Effector memory CD4-positive, alpha-beta T cell (primary cell): Measurements from ENCODE around the gene STIMATE.

Experiments
- DNase-seq, 3 donors: peaks; one replicate each; pipeline ENCODE4 v3.0.0-alpha.2; 2020
- H3K27ac ChIP-seq: 2 replicates; pipeline ENCODE4 v1.7.0; 2013; ENCODE audit warnings: mild to moderate bottlenecking, low read length, moderate library complexity; ENCODE audit not compliant: insufficient read depth, poor library complexity, severe bottlenecking
- H3K27me3 ChIP-seq: replicated peaks from 2 replicates; pipeline ENCODE4 v1.7.0; 2013; ENCODE audit warnings: mild to moderate bottlenecking, low read length; ENCODE audit not compliant: insufficient read depth, control insufficient read depth, poor library complexity, severe bottlenecking
- H3K36me3 ChIP-seq: 2 replicates; pipeline ENCODE4 v1.7.0; 2013; ENCODE audit warnings: mild to moderate bottlenecking, low read length, moderate library complexity; ENCODE audit not compliant: control insufficient read depth, insufficient read depth
- H3K4me1 ChIP-seq: 2 replicates; pipeline ENCODE4 v1.7.0; 2013; ENCODE audit warnings: low read length, mild to moderate bottlenecking; ENCODE audit not compliant: control insufficient read depth, insufficient read depth, poor library complexity, severe bottlenecking
- H3K4me3 ChIP-seq: 2 replicates; pipeline ENCODE4 v1.7.0; 2013; ENCODE audit warnings: low read length, low read depth, mild to moderate bottlenecking; ENCODE audit not compliant: insufficient read depth, poor library complexity, severe bottlenecking
- H3K9me3 ChIP-seq: 2 replicates; pipeline ENCODE4 v1.7.0; 2013; ENCODE audit warnings: mild to moderate bottlenecking, low read length, moderate library complexity; ENCODE audit not compliant: control insufficient read depth
- total RNA-seq, 3 donors: gene quantifications; one replicate each; lab custom pipeline; 2026; lab: John Stamatoyannopoulos, UW

STIMATE gene
- 3.0 to 3.8 (median 3.7) reads per million in 3 donors for total RNA-seq

DNA sequence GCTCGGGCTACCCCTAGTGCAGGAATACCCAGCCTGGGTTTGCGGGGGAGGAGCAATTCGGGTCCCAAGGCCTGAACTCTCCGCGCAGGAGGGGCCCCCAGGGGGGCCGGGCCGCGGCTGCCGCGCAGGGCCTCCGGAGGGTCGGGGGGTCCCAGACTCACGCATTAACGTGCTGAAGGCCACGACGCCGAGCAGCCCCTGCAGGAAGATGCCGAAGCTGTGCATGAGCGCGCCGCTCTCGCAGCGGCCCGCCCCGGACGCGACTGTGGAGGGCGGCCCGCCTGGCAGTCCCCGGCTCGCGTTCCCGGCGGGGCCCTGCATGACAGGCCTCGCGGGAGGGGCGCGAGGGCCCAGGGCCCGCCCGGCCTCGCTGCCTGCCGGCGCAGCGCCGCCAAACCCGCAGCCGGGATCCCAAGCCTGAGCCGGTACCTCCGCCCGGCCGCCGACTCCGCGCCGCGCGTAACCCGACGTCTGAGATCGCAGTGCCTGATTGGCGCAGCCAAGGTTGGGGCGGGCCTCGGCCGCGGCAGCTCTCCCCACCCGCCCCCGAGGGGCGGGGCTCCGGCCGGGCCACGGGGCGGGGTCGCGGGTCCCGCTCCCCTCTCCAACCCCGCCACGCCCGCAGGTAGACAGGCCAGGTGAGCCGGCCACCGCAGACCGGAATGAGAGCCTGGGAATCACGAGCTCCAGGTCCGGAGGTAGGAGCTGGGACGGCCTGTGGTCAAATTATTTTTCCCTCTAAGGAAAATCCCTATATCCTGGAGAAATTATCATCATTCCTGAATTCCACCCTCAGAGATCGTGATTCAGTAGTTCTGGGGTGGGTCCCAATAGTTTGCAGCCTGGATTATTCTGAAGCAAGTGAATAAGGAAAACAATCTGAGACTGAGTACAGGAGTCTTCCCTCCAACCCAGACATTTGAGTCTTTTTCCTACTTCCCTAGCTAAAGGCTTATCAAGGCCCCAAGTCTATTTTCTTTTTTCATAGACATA lies at the start of gene STIMATE:
Gene STIMATE, minus strand, starts transcription at position 419 of the 993 bp plus-strand sequence. Its CDS starts 98 bp downstream, at position 321.
- no peaks in the 10 kb centered on the region for H3K36me3 ChIP-seq
- peak within 1 kb of the TSS; percentile 71 for H3K27ac ChIP-seq
- peak within 1 kb of the TSS; percentile 89 for H3K4me3 ChIP-seq
- H3K9me3 ChIP-seq, result no peaks in the 10 kb centered on the region
- H3K4me1 ChIP-seq, result peaks cover 29% of the 10 kb centered on the region
- no peaks in the 10 kb centered on the region for H3K27me3 ChIP-seq
- DNase-seq, result peak; percentile 78 to 83 (median 83)

DNA sequence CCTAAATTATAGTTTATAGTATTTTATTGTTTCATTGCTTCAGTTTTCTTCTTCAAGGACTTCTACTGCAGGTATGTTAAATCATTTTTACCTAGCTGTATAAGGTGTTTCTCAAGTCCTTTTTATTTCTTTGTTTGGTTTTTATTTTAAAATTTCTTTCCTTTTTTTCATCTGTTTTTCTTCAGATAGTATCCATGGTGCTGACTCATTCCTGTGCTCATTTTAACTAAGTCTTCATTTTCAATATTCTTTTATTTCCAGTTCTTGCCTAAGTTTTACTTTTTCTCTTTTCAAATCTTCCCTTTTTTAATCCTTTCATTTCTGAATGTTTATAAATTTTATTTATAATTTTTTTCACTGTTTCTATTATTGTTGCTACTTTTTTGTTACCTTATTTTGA lies 42.3 kb upstream of the STIMATE start:
- no peak for DNase-seq
- Histone ChIP-seq H3K27ac (no peak overlapping the region), H3K27me3 (no peaks in the 10 kb centered on the region)

DNA sequence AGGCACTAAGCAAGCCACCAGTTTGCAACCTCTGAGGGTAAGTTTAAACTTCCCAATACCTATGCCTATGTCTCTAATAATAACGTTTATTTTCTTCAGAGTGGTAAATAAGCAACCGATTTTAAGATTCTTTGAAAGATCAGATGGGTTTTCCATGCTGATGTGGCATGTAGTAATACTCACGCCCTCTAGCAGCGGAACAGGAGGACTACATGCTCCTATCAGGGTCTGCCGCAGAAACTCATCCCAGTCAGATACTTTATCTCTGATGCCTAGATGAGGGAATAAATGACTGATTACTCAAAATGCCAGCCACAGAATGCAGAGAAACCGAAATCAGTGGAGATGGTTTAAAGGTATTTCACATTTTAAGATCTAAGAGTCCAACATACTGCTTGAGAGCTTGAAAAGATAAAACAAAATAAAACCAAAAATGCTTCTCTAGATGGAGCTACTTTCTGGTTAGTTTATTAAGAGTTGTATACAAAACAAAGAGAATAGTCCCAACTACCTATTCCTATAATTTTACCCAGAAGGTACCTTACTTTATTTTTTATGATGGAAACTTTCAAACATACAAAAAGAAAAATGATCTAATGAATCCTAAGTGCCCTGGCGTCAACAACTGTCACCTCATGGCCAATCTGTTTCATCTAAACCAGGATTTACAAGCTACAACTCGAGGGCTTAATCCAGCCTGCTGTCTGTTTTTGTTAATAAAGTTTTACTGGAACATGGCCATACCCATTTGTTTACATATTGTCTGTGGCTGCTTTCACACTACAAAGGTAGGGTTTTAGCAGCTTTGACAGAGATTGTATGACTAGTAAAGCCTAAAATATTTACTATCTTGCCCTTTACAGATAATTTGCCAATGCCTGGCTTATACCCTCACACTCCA lies 37.5 kb upstream of the STIMATE start:
- Histone ChIP-seq H3K27ac (no peak overlapping the region), H3K4me1 (no peaks in the 10 kb centered on the region), H3K27me3 (no peaks in the 10 kb centered on the region), H3K4me3 (no peak overlapping the region), H3K9me3 (no peaks in the 10 kb centered on the region), H3K36me3 (peaks cover 10% of the 10 kb centered on the region)
- peak; percentile 7 to 17 (median 9) for DNase-seq

More for the DNA sequence above, 42.3 kb upstream of the STIMATE start:
- Histone ChIP-seq H3K4me1 (no peaks in the 10 kb centered on the region), H3K36me3 (peaks cover 17% of the 10 kb centered on the region), H3K9me3 (no peaks in the 10 kb centered on the region), H3K4me3 (no peak overlapping the region)

DNA sequence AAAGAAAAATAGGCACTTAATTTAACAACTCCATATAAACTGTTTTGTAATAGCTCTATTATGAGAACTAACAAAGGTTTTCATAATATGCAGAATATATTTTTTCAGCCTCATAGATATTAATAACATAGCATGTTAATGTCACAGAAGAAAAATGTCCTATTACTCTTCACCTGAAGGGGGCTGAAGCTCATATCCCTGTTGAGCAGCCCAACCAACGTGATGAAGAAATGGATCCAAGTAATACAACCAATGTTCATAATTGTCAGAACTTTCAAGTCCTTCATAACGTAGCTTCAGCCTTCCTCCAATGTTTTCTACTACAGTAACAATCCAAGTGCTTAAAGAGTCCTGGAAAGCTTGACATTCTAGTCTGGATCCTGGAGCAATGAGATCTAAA lies 34.5 kb upstream of the STIMATE start:
- DNase-seq, result no peak
- Histone ChIP-seq H3K9me3 (no peaks in the 10 kb centered on the region), H3K36me3 (peaks cover 22% of the 10 kb centered on the region)

DNA sequence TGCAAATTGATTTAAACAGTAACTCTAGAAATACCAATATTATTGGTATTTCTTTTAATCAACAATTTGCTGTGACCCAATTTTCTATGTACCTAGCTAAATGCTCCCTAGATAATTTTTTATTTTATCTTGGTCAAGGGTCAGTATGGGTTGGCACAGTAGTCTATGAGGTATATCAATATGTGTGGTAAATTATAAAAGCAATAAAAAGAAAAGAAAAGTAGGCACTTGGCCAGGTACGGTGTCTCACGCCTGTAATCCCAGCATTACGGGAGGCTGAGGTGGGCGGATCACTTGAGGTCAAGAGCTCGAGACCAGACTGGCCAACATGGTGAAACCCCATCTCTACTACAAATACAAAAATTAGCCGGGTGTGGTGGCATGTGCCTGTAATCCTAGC lies 34.0 kb upstream of the STIMATE start:
- H3K9me3 ChIP-seq, result no peaks in the 10 kb centered on the region
- no peak for DNase-seq
- no peak overlapping the region for H3K4me3 ChIP-seq
- peaks cover 22% of the 10 kb centered on the region for H3K36me3 ChIP-seq
- H3K4me1 ChIP-seq, result no peaks in the 10 kb centered on the region
- no peak overlapping the region for H3K27ac ChIP-seq
- H3K27me3 ChIP-seq, result no peaks in the 10 kb centered on the region

More for the DNA sequence above, 34.5 kb upstream of the STIMATE start:
- no peaks in the 10 kb centered on the region for H3K27me3 ChIP-seq
- no peaks in the 10 kb centered on the region for H3K4me1 ChIP-seq
- H3K4me3 ChIP-seq, result no peak overlapping the region
- H3K27ac ChIP-seq, result no peak overlapping the region

DNA sequence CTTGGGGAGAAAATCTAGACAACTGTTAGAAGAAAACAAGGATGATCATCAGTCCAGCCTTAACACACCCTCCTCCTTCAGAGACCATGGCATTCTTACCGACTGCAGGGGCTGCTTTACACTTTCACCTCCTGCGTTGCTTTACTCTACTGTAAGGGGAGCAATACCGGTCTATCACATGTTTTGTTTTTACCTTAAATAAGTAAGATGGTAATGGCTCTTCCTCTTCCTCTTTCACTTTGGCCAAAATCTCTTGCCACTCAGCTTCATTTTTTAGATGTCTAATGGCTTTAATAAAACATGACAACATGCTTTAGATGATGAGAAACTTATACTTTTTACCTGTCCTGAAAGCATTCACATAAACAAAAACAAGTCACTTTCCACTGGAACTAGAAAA lies 33.4 kb upstream of the STIMATE start:
- Histone ChIP-seq H3K4me1 (no peaks in the 10 kb centered on the region), H3K27ac (no peak overlapping the region), H3K9me3 (no peaks in the 10 kb centered on the region), H3K4me3 (no peak overlapping the region), H3K36me3 (peaks cover 22% of the 10 kb centered on the region), H3K27me3 (no peaks in the 10 kb centered on the region)
- no peak for DNase-seq

DNA sequence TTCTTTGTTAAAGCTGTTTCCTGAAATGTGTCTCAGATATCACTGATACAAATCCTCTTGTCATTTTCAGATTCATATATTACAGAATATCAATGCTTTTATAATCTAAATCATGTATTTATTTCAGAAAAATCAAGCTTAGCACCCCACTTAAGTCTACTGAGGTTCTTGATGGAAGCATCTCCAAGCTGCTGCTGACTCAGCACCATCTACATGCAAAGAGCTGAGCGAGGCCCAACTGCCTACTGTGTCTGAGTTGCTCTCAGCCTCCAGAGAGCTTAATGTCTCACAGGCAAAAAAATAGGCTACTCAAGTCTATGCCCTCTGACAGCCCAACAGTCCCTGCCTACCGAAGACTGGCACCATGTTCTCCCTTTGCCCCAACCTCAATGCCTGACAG lies 29.2 kb upstream of the STIMATE start:
- DNase-seq, result no peak
- H3K27me3 ChIP-seq, result no peaks in the 10 kb centered on the region
- no peak overlapping the region for H3K27ac ChIP-seq
- no peak overlapping the region for H3K4me3 ChIP-seq
- H3K36me3 ChIP-seq, result peaks cover 35% of the 10 kb centered on the region
- H3K4me1 ChIP-seq, result no peaks in the 10 kb centered on the region
- no peaks in the 10 kb centered on the region for H3K9me3 ChIP-seq

DNA sequence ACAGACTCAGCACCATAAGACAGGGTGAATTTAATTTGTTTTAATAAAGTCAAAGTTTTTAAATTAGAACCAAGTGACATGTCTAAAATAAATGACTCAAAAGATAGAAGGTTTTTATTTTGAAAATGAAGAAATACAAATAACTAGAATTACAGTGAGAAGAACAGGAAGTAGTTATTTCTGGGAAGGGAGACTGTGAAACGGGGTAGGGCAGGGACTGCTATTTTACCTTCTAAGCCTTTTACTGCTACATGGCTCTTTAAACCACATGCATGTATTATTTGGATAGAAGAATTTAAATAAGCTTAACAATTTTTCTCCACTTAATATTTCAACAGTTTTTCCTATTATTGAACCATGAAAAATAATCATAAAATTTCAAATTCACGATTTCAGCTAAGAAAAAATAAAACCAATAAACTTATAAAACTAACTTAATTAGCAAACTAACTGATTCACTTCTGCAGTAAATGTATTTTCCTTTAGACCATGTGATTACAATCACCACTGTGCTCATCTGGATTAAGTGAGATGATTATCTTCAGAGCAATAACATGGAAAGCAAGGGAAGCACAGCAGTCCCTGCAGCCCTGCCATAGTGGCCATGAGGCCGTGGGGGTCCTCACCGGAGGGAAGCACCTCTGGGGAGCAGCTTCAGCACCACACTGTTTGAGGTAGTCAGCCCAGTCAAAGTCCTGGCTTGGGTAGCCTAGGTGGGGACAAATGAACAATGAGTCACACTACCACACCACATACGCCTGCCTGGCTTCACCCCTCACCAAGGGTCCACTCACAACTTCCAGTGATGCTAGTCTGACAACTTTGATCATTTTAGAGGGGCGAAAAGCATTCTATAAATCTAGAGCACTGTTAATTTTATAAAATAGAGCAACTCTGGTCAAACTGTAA lies 28.3 kb upstream of the STIMATE start:
- Histone ChIP-seq H3K9me3 (no peaks in the 10 kb centered on the region), H3K36me3 (peaks cover 44% of the 10 kb centered on the region), H3K4me1 (no peaks in the 10 kb centered on the region), H3K27me3 (no peaks in the 10 kb centered on the region), H3K4me3 (no peak overlapping the region), H3K27ac (no peak overlapping the region)
- no peak for DNase-seq

DNA sequence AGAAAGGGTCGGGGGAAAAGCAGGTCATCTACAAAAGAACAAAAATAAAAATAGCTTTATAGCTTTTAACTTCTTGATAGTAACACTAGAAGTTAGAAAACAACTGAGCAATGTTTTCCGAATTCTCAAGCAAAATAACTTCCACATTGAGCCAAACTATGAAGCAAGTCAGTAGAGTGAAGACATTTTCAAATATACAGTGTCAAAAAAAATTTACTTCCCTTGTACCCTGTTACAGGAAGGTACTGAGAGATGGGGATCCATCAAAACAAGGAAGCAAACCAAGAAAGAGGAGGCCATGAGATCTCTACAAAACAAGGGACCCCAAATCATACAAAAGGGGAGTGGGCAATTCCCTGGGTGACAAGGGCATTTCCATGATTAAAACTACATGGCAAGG lies 26.6 kb upstream of the STIMATE start:
- H3K4me1 ChIP-seq, result no peaks in the 10 kb centered on the region
- no peaks in the 10 kb centered on the region for H3K27me3 ChIP-seq
- H3K9me3 ChIP-seq, result no peaks in the 10 kb centered on the region
- no peak overlapping the region for H3K27ac ChIP-seq
- DNase-seq, result no peak
- H3K36me3 ChIP-seq, result peaks cover 46% of the 10 kb centered on the region
- no peak overlapping the region for H3K4me3 ChIP-seq
